Astrocyte (in vitro differentiated cells and primary cell): ENCODE data around the gene PPP1R12A. TPM values are rescaled to one million over a fixed set of nuclear protein-coding genes. Genes with fewer than 3 reads are reported as not detected.

ENCODE experiments used
- DNase-seq: peaks from one replicate; pipeline ENCODE4 v3.0.0-alpha.2; 2010; ENCODE audit warnings: low read depth
- FAIRE-seq: peaks from 2 replicates; lab custom pipeline; 2011; peaks lifted over from hg19 to GRCh38; lab: Jason Lieb, UNC
- H2AFZ ChIP-seq: 2 replicates; pipeline ENCODE4 v1.6.0; 2012; ENCODE audit warnings: low read depth, low read length, inconsistent platforms
- H3K27ac ChIP-seq: 2 replicates; pipeline ENCODE4 v1.5.1; 2011; ENCODE audit warnings: low read depth, low read length, inconsistent platforms
- H3K27me3 ChIP-seq: 2 replicates; pipeline ENCODE4 v1.6.0; 2011; ENCODE audit warnings: low read length, inconsistent platforms; ENCODE audit not compliant: insufficient read depth
- H3K36me3 ChIP-seq: 2 replicates; pipeline ENCODE4 v1.5.1; 2011; ENCODE audit warnings: low read length, inconsistent platforms; ENCODE audit not compliant: insufficient read depth
- H3K4me1 ChIP-seq: 2 replicates; pipeline ENCODE4 v1.5.1; 2011; ENCODE audit warnings: low read length, inconsistent platforms; ENCODE audit not compliant: insufficient read depth
- H3K4me2 ChIP-seq: 2 replicates; pipeline ENCODE4 v1.6.0; 2012; ENCODE audit warnings: low read length, inconsistent platforms
- H3K4me3 ChIP-seq: 2 replicates; pipeline ENCODE4 v1.5.1; 2011; ENCODE audit warnings: low read depth, mild to moderate bottlenecking, low read length, inconsistent platforms; ENCODE audit not compliant: insufficient read depth
- H3K79me2 ChIP-seq: 2 replicates; pipeline ENCODE4 v1.6.0; 2012; ENCODE audit warnings: mild to moderate bottlenecking, low read length, inconsistent platforms; ENCODE audit not compliant: insufficient read depth
- H3K9ac ChIP-seq: 2 replicates; pipeline ENCODE4 v1.6.0; 2012; ENCODE audit warnings: mild to moderate bottlenecking, low read length, inconsistent platforms
- H3K9me3 ChIP-seq: 2 replicates; pipeline ENCODE4 v1.5.1; 2012; ENCODE audit warnings: low read depth, mild to moderate bottlenecking, low read length, inconsistent platforms; ENCODE audit not compliant: insufficient read depth
- H4K20me1 ChIP-seq: 2 replicates; pipeline ENCODE4 v1.6.0; 2012; ENCODE audit warnings: low read length, inconsistent platforms; ENCODE audit not compliant: insufficient read depth
- H3K27ac Mint-ChIP-seq: one replicate; pipeline ENCODE4 v1.8.0; 2021; ENCODE audit warnings: mild to moderate bottlenecking, mixed read lengths; ENCODE audit not compliant: unreplicated experiment
- H3K27me3 Mint-ChIP-seq: one replicate; pipeline ENCODE4 v1.8.0; 2021; ENCODE audit warnings: low read depth, mixed read lengths; ENCODE audit not compliant: unreplicated experiment
- H3K36me3 Mint-ChIP-seq: one replicate; pipeline ENCODE4 v1.8.0; 2021; ENCODE audit warnings: low read depth, mixed read lengths; ENCODE audit not compliant: unreplicated experiment
- H3K4me1 Mint-ChIP-seq: one replicate; pipeline ENCODE4 v1.8.0; 2021; ENCODE audit warnings: low read depth, mixed read lengths; ENCODE audit not compliant: unreplicated experiment
- H3K4me3 Mint-ChIP-seq: one replicate; pipeline ENCODE4 v1.8.0; 2021; ENCODE audit warnings: mild to moderate bottlenecking, moderate library complexity, mixed read lengths; ENCODE audit not compliant: unreplicated experiment
- H3K9me3 Mint-ChIP-seq: one replicate; pipeline ENCODE4 v1.8.0; 2021; ENCODE audit warnings: mild to moderate bottlenecking, mixed read lengths; ENCODE audit not compliant: unreplicated experiment
- EZH2 ChIP-seq: IDR thresholded peaks from 2 replicates; pipeline ENCODE4 v1.6.1; 2012; ENCODE audit warnings: mild to moderate bottlenecking, low read length, inconsistent platforms; ENCODE audit not compliant: insufficient read depth
- total RNA-seq: library from RNA; stranded (reverse); gene quantifications from 2 replicates; pipeline ENCODE4 v1.2.1, GENCODE V29; 2021
- TF ChIP-seq, protein P1 (sequence below): IDR thresholded peaks from 2 replicates; pipeline ENCODE4 v1.5.1; 2011; ENCODE audit warnings: low read depth, mild to moderate bottlenecking, inconsistent platforms, low read length, moderate library complexity; ENCODE audit not compliant: insufficient read depth

Gene PPP1R12A
- total RNA-seq, 1 donor from 2014 or later, result 115 TPM

DNA sequence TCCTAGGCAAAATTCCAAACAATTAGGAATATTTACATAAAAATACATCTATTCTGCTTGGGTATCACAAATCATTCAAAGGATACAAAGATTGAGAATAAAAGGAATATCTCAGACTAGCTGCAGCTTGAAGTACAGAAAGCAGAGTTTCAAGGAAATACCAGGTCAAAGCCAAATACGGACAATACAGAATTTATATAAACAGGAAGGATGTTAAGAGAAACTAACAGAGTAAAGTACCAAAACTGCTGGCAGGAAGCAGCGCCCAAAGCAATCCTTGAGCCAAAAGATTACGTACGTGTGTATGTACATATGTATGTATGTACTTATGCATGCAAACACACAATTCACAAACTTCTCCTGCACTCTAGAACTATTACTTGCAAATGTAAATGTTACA, 86.6 kb downstream of the PPP1R12A start:
- DNase-seq (no peak), FAIRE-seq (no peak)
- H3K9me3 ChIP-seq, result no peaks in the 10 kb centered on the region
- peaks cover 60% of the 10 kb centered on the region for H4K20me1 ChIP-seq
- H3K4me1 Mint-ChIP-seq, result peaks cover 26% of the 10 kb centered on the region
- no peaks in the 10 kb centered on the region for H3K27me3 ChIP-seq
- TF ChIP-seq, protein P1, sequence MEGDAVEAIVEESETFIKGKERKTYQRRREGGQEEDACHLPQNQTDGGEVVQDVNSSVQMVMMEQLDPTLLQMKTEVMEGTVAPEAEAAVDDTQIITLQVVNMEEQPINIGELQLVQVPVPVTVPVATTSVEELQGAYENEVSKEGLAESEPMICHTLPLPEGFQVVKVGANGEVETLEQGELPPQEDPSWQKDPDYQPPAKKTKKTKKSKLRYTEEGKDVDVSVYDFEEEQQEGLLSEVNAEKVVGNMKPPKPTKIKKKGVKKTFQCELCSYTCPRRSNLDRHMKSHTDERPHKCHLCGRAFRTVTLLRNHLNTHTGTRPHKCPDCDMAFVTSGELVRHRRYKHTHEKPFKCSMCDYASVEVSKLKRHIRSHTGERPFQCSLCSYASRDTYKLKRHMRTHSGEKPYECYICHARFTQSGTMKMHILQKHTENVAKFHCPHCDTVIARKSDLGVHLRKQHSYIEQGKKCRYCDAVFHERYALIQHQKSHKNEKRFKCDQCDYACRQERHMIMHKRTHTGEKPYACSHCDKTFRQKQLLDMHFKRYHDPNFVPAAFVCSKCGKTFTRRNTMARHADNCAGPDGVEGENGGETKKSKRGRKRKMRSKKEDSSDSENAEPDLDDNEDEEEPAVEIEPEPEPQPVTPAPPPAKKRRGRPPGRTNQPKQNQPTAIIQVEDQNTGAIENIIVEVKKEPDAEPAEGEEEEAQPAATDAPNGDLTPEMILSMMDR, result no peak
- TF ChIP-seq EZH2, result no peak
- no peaks in the 10 kb centered on the region for H3K9me3 Mint-ChIP-seq
- no peak overlapping the region for H3K4me3 ChIP-seq
- H3K36me3 Mint-ChIP-seq, result peaks cover 4% of the 10 kb centered on the region
- no peak overlapping the region for H3K4me2 ChIP-seq
- H3K36me3 ChIP-seq, result peaks cover 6% of the 10 kb centered on the region
- no peak overlapping the region for H3K9ac ChIP-seq
- peaks cover 13% of the 10 kb centered on the region for H3K4me1 ChIP-seq
- H3K79me2 ChIP-seq, result peaks cover 89% of the 10 kb centered on the region
- no peaks in the 10 kb centered on the region for H3K27me3 Mint-ChIP-seq
- no peak overlapping the region for H3K4me3 Mint-ChIP-seq
- H2AFZ ChIP-seq, result no peak overlapping the region
- H3K27ac Mint-ChIP-seq, result peak overlapping the region; percentile 13
- H3K27ac ChIP-seq, result no peak overlapping the region

- Histone ChIP-seq H3K27me3 (no peaks in the 10 kb centered on the region), H3K4me2 (no peak overlapping the region), H3K4me3 (no peak overlapping the region), H2AFZ (no peak overlapping the region), H3K4me1 (peaks cover 13% of the 10 kb centered on the region), H3K9me3 (no peaks in the 10 kb centered on the region), H3K9ac (no peak overlapping the region), H3K27ac (no peak overlapping the region), H3K36me3 (peaks cover 6% of the 10 kb centered on the region), H3K79me2 (peaks cover 89% of the 10 kb centered on the region), H4K20me1 (peaks cover 57% of the 10 kb centered on the region)
- TF ChIP-seq EZH2, result no peak
- TF ChIP-seq, protein P1, result no peak
- no peak overlapping the region for H3K27ac Mint-ChIP-seq
- DNase-seq (no peak), FAIRE-seq (no peak)
- H3K4me3 Mint-ChIP-seq, result no peak overlapping the region
- H3K36me3 Mint-ChIP-seq, result peaks cover 7% of the 10 kb centered on the region
- H3K4me1 Mint-ChIP-seq, result peaks cover 26% of the 10 kb centered on the region
- no peaks in the 10 kb centered on the region for H3K9me3 Mint-ChIP-seq
- H3K27me3 Mint-ChIP-seq, result no peaks in the 10 kb centered on the region
Measured at GRCh38 chr12:79847417-79847816, 87.5 kb downstream of the PPP1R12A start.

GRCh38 chr12:79844693-79845092, 90.2 kb downstream of the PPP1R12A start:
- H3K4me3 ChIP-seq, result no peak overlapping the region
- H3K4me1 ChIP-seq, result peaks cover 13% of the 10 kb centered on the region
- H4K20me1 ChIP-seq, result peaks cover 64% of the 10 kb centered on the region
- FAIRE-seq (peak; percentile 93), DNase-seq (peak; percentile 93)
- Mint-ChIP-seq H3K4me3 (peak overlapping the region; percentile 1), H3K4me1 (peaks cover 31% of the 10 kb centered on the region), H3K27ac (peak overlapping the region; percentile 59), H3K27me3 (no peaks in the 10 kb centered on the region), H3K36me3 (peaks cover 5% of the 10 kb centered on the region), H3K9me3 (no peaks in the 10 kb centered on the region)
- H3K9me3 ChIP-seq, result no peaks in the 10 kb centered on the region
- peak overlapping the region; percentile 26 for H3K4me2 ChIP-seq
- peaks cover 89% of the 10 kb centered on the region for H3K79me2 ChIP-seq
- no peak overlapping the region for H2AFZ ChIP-seq
- H3K9ac ChIP-seq, result no peak overlapping the region
- H3K27me3 ChIP-seq, result no peaks in the 10 kb centered on the region
- peaks cover 9% of the 10 kb centered on the region for H3K36me3 ChIP-seq
- peak overlapping the region; percentile 28 for H3K27ac ChIP-seq
- TF ChIP-seq, protein P1, result no peak
